GM18951 (cell line): ENCODE results near the gene FA2H.

Experiments
- POLR2A ChIP-seq: IDR thresholded peaks from 4 replicates; pipeline ENCODE4 v1.6.1; 2011; ENCODE audit warnings: mild to moderate bottlenecking; ENCODE audit not compliant: insufficient read length, insufficient read depth; ENCODE audit errors: extremely low read depth
- in situ Hi-C: fragments of 300-500 bp; cut with MboI; formaldehyde crosslinking; loops from one replicate; pipeline ENCODE4 v1.12.0; 2022; ENCODE audit warnings: low sequenced_read_pairs, mixed read lengths, inconsistent platforms; ENCODE audit not compliant: unreplicated experiment

Gene FA2H

DNA sequence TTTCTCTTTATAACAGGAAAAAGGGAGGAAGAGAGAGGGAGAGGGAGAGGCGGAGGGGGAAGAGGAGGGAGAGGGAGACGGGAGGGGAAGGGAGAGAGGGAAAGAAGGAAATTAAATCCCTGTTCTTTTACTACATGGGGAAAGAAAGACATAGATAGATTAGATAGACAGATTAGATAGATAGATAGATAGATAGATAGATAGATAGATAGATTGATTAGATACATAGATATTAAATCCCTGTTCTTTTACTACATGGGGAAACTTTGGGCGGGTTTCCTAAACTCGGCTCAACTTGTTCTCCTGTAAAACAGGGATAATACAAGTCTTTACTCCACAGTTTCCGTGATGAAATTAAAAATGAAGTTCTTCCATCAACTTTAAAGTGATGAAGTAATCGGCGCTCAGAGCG lies 108.6 kb downstream of the FA2H start:
- in situ Hi-C loops: no loop called here
- no peak for TF ChIP-seq POLR2A
